Hepatocyte (in vitro differentiated cells): ENCODE data around the gene ZDHHC1.

ENCODE experiments used
- EZH2 ChIP-seq: fragments of 200-600 bp; sonication (generic); IDR thresholded peaks from 2 replicates; pipeline ENCODE4 v1.6.1; 2016; ENCODE audit warnings: antibody characterized with exemption, mild to moderate bottlenecking, borderline replicate concordance
- EZH2phosphoT487 ChIP-seq: fragments of 200-600 bp; sonication (generic); IDR thresholded peaks from one replicate; pipeline ENCODE4 v1.6.1; 2018; ENCODE audit warnings: antibody characterized with exemption, mild to moderate bottlenecking, low read depth, moderate library complexity; ENCODE audit not compliant: unreplicated experiment, severe bottlenecking
- TF ChIP-seq, protein P1 (sequence below): fragments of 200-600 bp; sonication (generic); IDR thresholded peaks from 2 replicates; pipeline ENCODE4 v1.5.1; 2016; ENCODE audit warnings: antibody characterized with exemption, mild to moderate bottlenecking; ENCODE audit not compliant: poor library complexity

DNA sequence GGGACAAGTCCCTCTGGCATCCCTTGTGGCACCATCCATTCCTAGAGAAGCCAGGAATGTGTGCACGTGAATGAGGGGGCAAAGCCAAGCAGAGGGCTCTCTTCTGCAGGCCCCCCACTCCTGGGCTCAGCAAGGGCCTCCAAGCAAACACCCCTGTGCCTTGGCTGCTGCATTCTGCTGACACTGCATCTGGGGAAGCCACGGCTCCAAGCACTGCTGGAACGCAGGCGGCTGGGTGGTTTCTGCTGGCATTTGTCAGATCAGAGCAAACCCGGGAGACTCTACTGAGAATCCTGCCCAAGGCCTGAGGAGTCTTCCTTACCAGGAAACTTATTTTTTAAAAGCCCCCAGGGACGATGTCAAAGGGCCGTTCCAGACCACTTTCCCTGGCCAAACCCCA lies 41.3 kb upstream of the ZDHHC1 start:
- TF ChIP-seq, protein P1, sequence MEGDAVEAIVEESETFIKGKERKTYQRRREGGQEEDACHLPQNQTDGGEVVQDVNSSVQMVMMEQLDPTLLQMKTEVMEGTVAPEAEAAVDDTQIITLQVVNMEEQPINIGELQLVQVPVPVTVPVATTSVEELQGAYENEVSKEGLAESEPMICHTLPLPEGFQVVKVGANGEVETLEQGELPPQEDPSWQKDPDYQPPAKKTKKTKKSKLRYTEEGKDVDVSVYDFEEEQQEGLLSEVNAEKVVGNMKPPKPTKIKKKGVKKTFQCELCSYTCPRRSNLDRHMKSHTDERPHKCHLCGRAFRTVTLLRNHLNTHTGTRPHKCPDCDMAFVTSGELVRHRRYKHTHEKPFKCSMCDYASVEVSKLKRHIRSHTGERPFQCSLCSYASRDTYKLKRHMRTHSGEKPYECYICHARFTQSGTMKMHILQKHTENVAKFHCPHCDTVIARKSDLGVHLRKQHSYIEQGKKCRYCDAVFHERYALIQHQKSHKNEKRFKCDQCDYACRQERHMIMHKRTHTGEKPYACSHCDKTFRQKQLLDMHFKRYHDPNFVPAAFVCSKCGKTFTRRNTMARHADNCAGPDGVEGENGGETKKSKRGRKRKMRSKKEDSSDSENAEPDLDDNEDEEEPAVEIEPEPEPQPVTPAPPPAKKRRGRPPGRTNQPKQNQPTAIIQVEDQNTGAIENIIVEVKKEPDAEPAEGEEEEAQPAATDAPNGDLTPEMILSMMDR: no peak
- TF ChIP-seq EZH2 (no peak), EZH2phosphoT487 (no peak)
